Panc1 (cell line): Measurements from ENCODE around the gene GRIFIN.

Source experiments
- SIN3A ChIP-seq: IDR thresholded peaks from 2 replicates; pipeline ENCODE4 v1.6.1; 2012; ENCODE audit warnings: low read depth, mild to moderate bottlenecking, low read length, moderate library complexity, borderline replicate concordance; ENCODE audit not compliant: insufficient read depth
- TCF7L2 ChIP-seq: IDR thresholded peaks from 2 replicates; pipeline ENCODE4 v1.6.1; 2011; ENCODE audit warnings: mild to moderate bottlenecking, low read depth, low read length, inconsistent platforms
- TF ChIP-seq, protein P1 (sequence below): fragments of 450-650 bp; IDR thresholded peaks from 2 replicates; pipeline ENCODE4 v1.5.1; 2017; ENCODE audit warnings: mild to moderate bottlenecking

GRCh38 chr7:2493205-2494164 lies 17.3 kb upstream of the GRIFIN start:
- TF ChIP-seq TCF7L2: no peak
- TF ChIP-seq, protein P1, sequence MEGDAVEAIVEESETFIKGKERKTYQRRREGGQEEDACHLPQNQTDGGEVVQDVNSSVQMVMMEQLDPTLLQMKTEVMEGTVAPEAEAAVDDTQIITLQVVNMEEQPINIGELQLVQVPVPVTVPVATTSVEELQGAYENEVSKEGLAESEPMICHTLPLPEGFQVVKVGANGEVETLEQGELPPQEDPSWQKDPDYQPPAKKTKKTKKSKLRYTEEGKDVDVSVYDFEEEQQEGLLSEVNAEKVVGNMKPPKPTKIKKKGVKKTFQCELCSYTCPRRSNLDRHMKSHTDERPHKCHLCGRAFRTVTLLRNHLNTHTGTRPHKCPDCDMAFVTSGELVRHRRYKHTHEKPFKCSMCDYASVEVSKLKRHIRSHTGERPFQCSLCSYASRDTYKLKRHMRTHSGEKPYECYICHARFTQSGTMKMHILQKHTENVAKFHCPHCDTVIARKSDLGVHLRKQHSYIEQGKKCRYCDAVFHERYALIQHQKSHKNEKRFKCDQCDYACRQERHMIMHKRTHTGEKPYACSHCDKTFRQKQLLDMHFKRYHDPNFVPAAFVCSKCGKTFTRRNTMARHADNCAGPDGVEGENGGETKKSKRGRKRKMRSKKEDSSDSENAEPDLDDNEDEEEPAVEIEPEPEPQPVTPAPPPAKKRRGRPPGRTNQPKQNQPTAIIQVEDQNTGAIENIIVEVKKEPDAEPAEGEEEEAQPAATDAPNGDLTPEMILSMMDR: no peak
- TF ChIP-seq SIN3A: no peak
